ENCODE data around the gene ST3GAL2. TPM values are rescaled to one million over a fixed set of nuclear protein-coding genes. Genes with fewer than 3 reads are reported as not detected.

Gene ST3GAL2
- total and polyA plus RNA-seq, 10 of the 15 experiments (the other 5 are each of a cell fraction or from before 2014, with no cell fraction given), result 0.95 to 61.7 (median 25.9) TPM

DNA sequence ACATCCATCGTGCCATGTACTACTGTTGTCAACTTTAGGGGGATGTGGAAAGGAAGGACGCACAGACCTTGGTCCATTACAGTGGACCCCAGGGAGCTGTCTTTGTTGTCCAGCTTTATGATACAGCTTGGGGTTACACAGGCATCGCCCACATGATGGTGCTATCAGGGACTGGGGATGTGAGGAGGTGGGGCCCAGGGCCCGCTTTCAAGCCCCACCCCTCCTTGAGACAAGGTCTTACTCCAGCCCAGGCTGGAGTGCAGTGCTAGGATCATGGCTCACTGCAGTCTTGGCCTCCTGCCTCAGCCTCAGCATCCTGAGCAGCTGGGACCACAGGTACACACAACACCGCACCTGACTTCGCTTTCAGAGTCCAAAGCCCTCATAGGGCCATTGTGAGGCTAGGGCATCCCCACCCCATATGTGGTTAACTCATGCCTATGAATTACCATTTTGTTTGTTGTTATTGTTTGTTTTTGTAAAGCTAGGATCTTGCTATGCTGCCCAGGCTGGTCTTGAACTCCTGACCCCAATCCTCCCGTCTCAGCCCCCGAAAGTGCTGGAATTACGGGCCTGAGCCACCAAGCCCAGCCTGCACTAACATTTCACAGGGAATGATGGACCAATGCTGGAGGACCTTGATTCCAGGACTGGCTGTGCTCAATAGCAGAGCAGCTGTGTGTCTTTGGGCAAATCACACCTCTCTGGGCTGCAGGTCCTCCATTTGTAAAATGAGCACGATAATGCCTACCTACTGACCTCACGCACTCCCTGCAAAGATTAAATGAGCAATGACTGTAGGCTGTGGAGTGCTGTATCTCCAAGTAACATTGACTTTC lies 17.2 kb downstream of the ST3GAL2 start:
- RAD21 ChIA-PET (ENCODE audit: unreplicated experiment), result interaction anchor here (0.6 to 1.2 kb wide), 2 partner anchors 11 to 122 kb away, joined by 3 to 4 read pairs; partner anchors contain the start of gene DDX19B
- Histone ChIP-seq H3K9ac (ENCODE audit: control insufficient read depth, insufficient read depth, low read length) (no peak overlapping the region), H3K4me1 (ENCODE audit: control insufficient read depth, insufficient read depth, low read length) (peaks cover 52% of the 10 kb centered on the region), H3K27ac (ENCODE audit: control insufficient read depth, insufficient read depth) (no peak overlapping the region; the same call in 1 of the 2 replicates), H3K79me2 (ENCODE audit: control insufficient read depth, insufficient read depth, low read length) (peaks cover 80% of the 10 kb centered on the region), H4K20me1 (ENCODE audit: control insufficient read depth, insufficient read depth) (no peaks in the 10 kb centered on the region), H2AFZ (ENCODE audit: control insufficient read depth, low read depth, low read length) (no peak overlapping the region), H3K4me3 (no peak overlapping the region), H3K36me3 (ENCODE audit: control insufficient read depth in 2 of 2, insufficient read depth in 2 of 2, low read length in 1 of 2) (peaks cover 21 to 23% of the 10 kb centered on the region in 2 experiments; a peak in 3 of 4 replicates), H3K27me3 (replicated peaks in 1 of 2; ENCODE audit: control insufficient read depth in 2 of 2, insufficient read depth in 2 of 2, low read length in 1 of 2) (no peaks in the 10 kb centered on the region), H3K9me3 (replicated peaks; ENCODE audit: control insufficient read depth, insufficient read depth, low read length) (no peaks in the 10 kb centered on the region), H3K4me2 (ENCODE audit: control insufficient read depth, insufficient read depth) (no peak overlapping the region)
- CTCF ChIA-PET, result interaction anchor here (1.6 kb wide), 1 partner anchor 15 kb away, joined by 6 read pairs; no protein-coding TSS in a partner anchor
- TF ChIP-seq IRF3 (IDR thresholded peaks at IDR 0.05) (no peak), HSF1 (IDR thresholded peaks at IDR 0.05; ENCODE audit: low read depth, low read length) (no peak), ZNF687 (IDR thresholded peaks at IDR 0.05) (no peak), CHD2 (IDR thresholded peaks at IDR 0.05; ENCODE audit: borderline replicate concordance, low read depth, low read length) (no peak), MTA3 (IDR thresholded peaks at IDR 0.05; ENCODE audit: borderline replicate concordance, low read length) (no peak), ZBTB11 (CRISPR knock-in tag; IDR thresholded peaks at IDR 0.05) (no peak)
- ATAC-seq (no peak), FAIRE-seq (no peak), DNase-seq (ENCODE audit: low read depth, low spot score) (no peak)
- POLR2A ChIA-PET, result interaction anchor here (0.6 kb wide), 1 partner anchor 32 kb away, joined by 7 read pairs; no protein-coding TSS in a partner anchor
- TSS peak; percentile 2 for BruUV-seq (replicated peaks)
- intact Hi-C loops (cut with micrococcal nuclease; ENCODE audit: unreplicated experiment) (no loop called here), in situ Hi-C loops (cut with MboI) (loop anchor here (25.0 kb wide), 1 partner anchor 1659 kb away; no protein-coding TSS in a partner anchor)
- 90% methylated on average over 11 of the region's 11 CpGs for WGBS (ENCODE audit: insufficient coverage, insufficient replicate concordance, low lambda C conversion rate, missing lambda C conversion rate)
- SMC1A ChIA-PET (ENCODE audit: uncharacterized antibody, unreplicated experiment), result interaction anchor here (0.7 to 1.7 kb wide), 3 partner anchors 10 to 62 kb away, joined by 3 to 4 read pairs (median 3); no protein-coding TSS in a partner anchor

Data from GM12878 (cell line).